GM13977 (cell line): ENCODE results near the gene RARRES1.
A peak's percentile ranks its signal among the peaks of the same experiment; 100 is the strongest.

Source experiments
- DNase-seq: peaks from one replicate; pipeline ENCODE4 v3.0.0; 2012; ENCODE audit warnings: low spot score
- CTCF ChIP-seq: IDR thresholded peaks from 2 replicates; pipeline ENCODE4 v1.5.1; 2012; ENCODE audit warnings: mild to moderate bottlenecking, control low read depth; ENCODE audit not compliant: insufficient read depth; ENCODE audit errors: extremely low read depth, missing control alignments
- in situ Hi-C: fragments of 300-500 bp; cut with MboI; formaldehyde crosslinking; loops from one replicate; pipeline ENCODE4 v1.12.0; 2022; ENCODE audit warnings: low sequenced_read_pairs, low pct_unique_long_range_greater_than_20kb, mixed read lengths, inconsistent platforms; ENCODE audit not compliant: unreplicated experiment

The RARRES1 gene

GRCh38 chr3:158731938-158732855 lies at the start of gene RARRES1:
Gene RARRES1, minus strand, starts transcription at chr3:158732457. Its CDS starts 42 bp downstream, at chr3:158732415.
- TF ChIP-seq CTCF, result no peak
- in situ Hi-C loops, result no loop called here
- peak; percentile 84 for DNase-seq

- in situ Hi-C loops, result no loop called here
- no peak for TF ChIP-seq CTCF
- DNase-seq, result no peak
These were observed 49.6 kb upstream of the RARRES1 start for GRCh38 chr3:158781849-158782248.

DNA sequence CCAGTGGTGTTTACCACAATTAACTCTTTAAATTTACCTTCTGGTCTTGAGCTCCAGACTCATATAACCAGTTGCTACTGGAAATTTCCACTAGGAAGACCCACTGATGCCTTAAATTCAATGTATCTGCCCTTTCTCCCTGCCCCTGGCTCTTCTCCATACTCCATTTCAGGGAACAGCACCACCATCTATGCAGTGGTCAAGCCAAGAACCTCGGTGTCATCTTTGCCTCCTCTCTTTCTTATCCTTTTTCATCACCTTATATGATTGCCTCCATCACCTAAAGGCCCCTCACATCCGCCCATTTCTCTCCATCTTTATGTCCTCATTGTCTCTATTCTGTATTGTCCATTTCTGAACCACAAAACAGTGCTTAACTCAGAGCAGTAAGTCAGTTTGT lies 48.9 kb upstream of the RARRES1 start:
- DNase-seq, result no peak
- in situ Hi-C loops, result no loop called here
- TF ChIP-seq CTCF, result no peak

- in situ Hi-C loops, result no loop called here
- no peak for DNase-seq
These were observed 48.5 kb upstream of the RARRES1 start for GRCh38 chr3:158780766-158781165.

GRCh38 chr3:158777161-158777873 lies 45.1 kb upstream of the RARRES1 start:
- in situ Hi-C loops, result no loop called here
- DNase-seq, result no peak
- TF ChIP-seq CTCF, result no peak

More at GRCh38 chr3:158780766-158781165, 48.5 kb upstream of the RARRES1 start:
- TF ChIP-seq CTCF, result no peak

DNA sequence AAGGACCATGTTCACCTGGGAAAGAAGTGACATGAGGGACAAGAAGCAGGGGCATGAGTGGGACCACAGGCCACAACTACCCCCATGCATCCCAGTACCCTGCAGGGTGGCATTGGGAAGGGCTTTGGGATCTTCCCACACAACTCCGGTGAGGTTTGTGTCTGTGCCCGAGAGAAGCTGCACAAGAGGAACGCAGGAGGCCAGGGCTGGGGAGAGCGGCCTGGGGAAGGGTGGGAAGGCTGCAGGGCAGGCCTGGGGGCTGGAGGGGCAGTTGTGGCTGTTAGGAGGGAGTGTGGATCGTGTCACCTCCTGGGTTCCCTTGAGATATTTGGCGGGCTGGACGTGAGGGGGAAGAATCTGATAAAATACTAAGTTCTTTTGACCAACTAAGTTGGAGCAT lies 44.3 kb upstream of the RARRES1 start:
- in situ Hi-C loops, result no loop called here
- DNase-seq, result no peak
- no peak for TF ChIP-seq CTCF
